Sigmoid colon (tissue), 7 donors: ENCODE data around the gene BNC1. TPM values are rescaled to one million over a fixed set of nuclear protein-coding genes. Genes with fewer than 3 reads are reported as not detected.

ENCODE experiments used
- DNase-seq: peaks from one replicate; pipeline ENCODE4 v3.0.0-alpha.2; 2019
- H3K27ac ChIP-seq, 4 donors: fragments of 200-600 bp; sonication (generic); one replicate each; pipeline ENCODE4 v1.5.1; 2016 to 2019; ENCODE audit warnings: mild to moderate bottlenecking in 1 of 4
- H3K27me3 ChIP-seq, 3 donors: fragments of 200-600 bp; sonication (generic); one replicate each; pipeline ENCODE4 v1.5.1; 2019; ENCODE audit warnings: mild to moderate bottlenecking in 1 of 3
- H3K36me3 ChIP-seq, 4 donors: fragments of 200-600 bp; sonication (generic); one replicate each; pipeline ENCODE4 v1.5.1; 2016 to 2019
- H3K4me1 ChIP-seq, 4 donors: fragments of 200-600 bp; sonication (generic); one replicate each; pipeline ENCODE4 v1.5.1; 2017 to 2019
- H3K4me3 ChIP-seq, 4 donors: fragments of 200-600 bp; sonication (generic); one replicate each; pipeline ENCODE4 v1.5.1; 2017 to 2019; ENCODE audit warnings: mild to moderate bottlenecking in 2 of 4, moderate library complexity in 1 of 4
- H3K9me3 ChIP-seq, 4 donors: fragments of 200-600 bp in 3 of 4; sonication (generic) in 3 of 4; one replicate each; pipeline versions ENCODE4 v1.5.1 to v1.6.1; 2013 to 2019
- CTCF ChIP-seq, 4 experiments: fragments of 450-650 bp in 3 of 4; fragments of 200-600 bp in 1 of 4; IDR thresholded peaks; one replicate each; pipeline ENCODE4 v1.5.1; 2016 to 2019; ENCODE audit warnings: antibody characterized with exemption in 4 of 4, mild to moderate bottlenecking in 3 of 4, moderate library complexity in 2 of 4
- EP300 ChIP-seq, 4 donors: sonication (generic); formaldehyde crosslinking; IDR thresholded peaks; one replicate each; pipeline ENCODE4 v1.6.1; 2017; ENCODE audit warnings: antibody characterized with exemption in 4 of 4
- POLR2A ChIP-seq, 2 donors: fragments of 450-650 bp; IDR thresholded peaks; one replicate each; pipeline ENCODE4 v1.6.1; 2016; ENCODE audit warnings: antibody characterized with exemption in 2 of 2, mild to moderate bottlenecking in 2 of 2, moderate library complexity in 2 of 2
- POLR2AphosphoS5 ChIP-seq, 4 donors: sonication (generic); formaldehyde crosslinking; IDR thresholded peaks; one replicate each; pipeline ENCODE4 v1.6.1; 2017; ENCODE audit warnings: antibody characterized with exemption in 4 of 4
- WGBS, 2 donors: extraction: QIAGEN DNeasy Blood & Tissue Kit; methylation state at CpG; one replicate each; pipeline ENCODE4 v1.1.7; 2013; 5-methylcytosine and 5-hydroxymethylcytosine counted together
- intact Hi-C: fragments of 100-400 bp; cut with DNase I; formaldehyde crosslinking; loops from one replicate; pipeline ENCODE4 v1.15.1; 2023
- polyA plus RNA-seq, 3 donors: library from polyadenylated mRNA; stranded (reverse); fragments of 200-250 nt; gene quantifications; one replicate each; pipeline ENCODE4 v1.2.3, GENCODE V29; 2013
- total RNA-seq, 4 donors: library from RNA; depleted of rRNA; stranded (reverse); fragments of >200 nt; gene quantifications; one replicate each; pipeline ENCODE4 v1.1.0, GENCODE V29; 2016
- donor health status: healthy with polysubstance abuse.
- donor health status: Bipolar disorder and iron deficiency.
- donor health status: healthy.

BNC1 gene
- total and polyA plus RNA-seq, 7 donors = under 0.01 to 0.36 (median 0.14) TPM; not detected in 2

GRCh38 chr15:83300826-83301225 lies 16.4 kb upstream of the BNC1 start:
- peaks cover 0 to 6% (median 4%) of the 10 kb centered on the region in 4 donors for H3K4me1 ChIP-seq
- TF ChIP-seq POLR2AphosphoS5 (IDR thresholded peaks at IDR 0.05) = no peak
- no peak for TF ChIP-seq POLR2A (IDR thresholded peaks at IDR 0.05)
- TF ChIP-seq CTCF (IDR thresholded peaks at IDR 0.05) = no peak
- TF ChIP-seq EP300 (IDR thresholded peaks at IDR 0.05) = no peak
- peaks cover 0 to 21% (median 0%) of the 10 kb centered on the region in 3 donors for H3K27me3 ChIP-seq
- no peak for DNase-seq
- intact Hi-C loops = no loop called here
- H3K36me3 ChIP-seq = no peaks in the 10 kb centered on the region
- H3K4me3 ChIP-seq = no peak overlapping the region
- no peaks in the 10 kb centered on the region for H3K9me3 ChIP-seq
- no peak overlapping the region for H3K27ac ChIP-seq
- 98% methylated on average over 1 of the region's 1 CpG for WGBS, 2 donors

DNA sequence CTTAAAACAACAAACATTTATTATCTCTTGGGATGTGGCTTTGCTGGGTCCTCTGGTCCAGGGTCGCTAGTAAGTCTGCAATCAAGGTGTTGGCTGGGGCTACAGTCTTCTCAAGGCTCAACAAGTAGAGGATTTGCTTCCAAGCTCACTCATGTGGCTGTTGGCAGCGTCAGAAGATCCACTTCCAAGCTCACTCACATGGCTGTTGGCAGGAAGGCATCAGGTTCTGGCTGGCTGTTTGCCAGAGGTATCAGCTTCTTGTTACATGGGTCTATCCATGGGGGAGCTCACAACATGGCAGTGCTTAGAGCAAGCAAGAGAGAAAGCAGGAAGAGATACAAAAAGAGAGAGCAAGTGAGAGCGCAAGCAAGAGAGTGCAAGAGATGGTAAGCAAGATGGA lies 15.0 kb upstream of the BNC1 start:
- intact Hi-C loops = no loop called here
- no peak for TF ChIP-seq POLR2A (IDR thresholded peaks at IDR 0.05)
- TF ChIP-seq EP300 (IDR thresholded peaks at IDR 0.05) = no peak
- TF ChIP-seq CTCF (IDR thresholded peaks at IDR 0.05) = no peak
- TF ChIP-seq POLR2AphosphoS5 (IDR thresholded peaks at IDR 0.05) = no peak
- WGBS, 2 donors = 55 to 70% methylated on average over 3 of the region's 3 CpGs
- H3K4me3 ChIP-seq = no peak overlapping the region
- no peak for DNase-seq
- H3K4me1 ChIP-seq = no peaks in the 10 kb centered on the region
- no peak overlapping the region for H3K27ac ChIP-seq
- H3K36me3 ChIP-seq = no peaks in the 10 kb centered on the region
- H3K9me3 ChIP-seq = no peaks in the 10 kb centered on the region
- peaks cover 0 to 22% (median 0%) of the 10 kb centered on the region in 3 donors for H3K27me3 ChIP-seq

DNA sequence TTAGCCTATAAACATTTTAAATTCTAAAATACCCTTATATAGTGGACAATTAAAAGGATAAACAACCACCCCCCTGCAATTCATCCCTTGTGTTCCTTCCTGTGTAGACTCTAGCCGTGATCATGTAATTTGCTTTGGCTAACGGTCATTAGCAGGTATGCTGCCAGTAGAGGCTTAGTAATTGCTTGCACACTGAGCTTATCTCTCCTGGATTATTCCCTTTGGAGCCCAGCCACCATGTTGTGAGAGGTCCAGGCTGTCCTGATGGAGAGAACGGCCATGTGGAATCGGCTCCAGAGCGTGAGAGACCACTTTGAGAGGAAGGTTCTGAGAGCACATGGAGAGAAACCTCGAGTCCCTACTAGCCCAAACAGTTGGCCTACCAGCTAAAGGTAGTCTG lies 11.0 kb upstream of the BNC1 start:
- DNase-seq = no peak
- Histone ChIP-seq H3K27ac (no peak overlapping the region), H3K4me3 (no peak overlapping the region), H3K9me3 (no peaks in the 10 kb centered on the region), H3K4me1 (no peaks in the 10 kb centered on the region), H3K36me3 (no peaks in the 10 kb centered on the region), H3K27me3 (peaks cover 0 to 29% (median 0%) of the 10 kb centered on the region in 3 donors)
- 71 to 83% methylated on average over 6 of the region's 6 CpGs for WGBS, 2 donors
- no peak for TF ChIP-seq POLR2A (IDR thresholded peaks at IDR 0.05)
- no peak for TF ChIP-seq CTCF (IDR thresholded peaks at IDR 0.05)
- TF ChIP-seq EP300 (IDR thresholded peaks at IDR 0.05) = no peak
- TF ChIP-seq POLR2AphosphoS5 (IDR thresholded peaks at IDR 0.05) = no peak
- intact Hi-C loops = no loop called here

- 44 to 73% methylated on average over 1 of the region's 1 CpG for whole genome bisulfite sequencing, 2 donors
- intact Hi-C loops = no loop called here
Measured at GRCh38 chr15:83293201-83293600, 8.7 kb upstream of the BNC1 start.

More at GRCh38 chr15:83293201-83293600, 8.7 kb upstream of the BNC1 start:
- DNase-seq = no peak
- Histone ChIP-seq H3K36me3 (no peaks in the 10 kb centered on the region), H3K27ac (no peak overlapping the region), H3K27me3 (peaks cover 0 to 29% (median 0%) of the 10 kb centered on the region in 3 donors), H3K4me3 (no peak overlapping the region), H3K4me1 (no peaks in the 10 kb centered on the region), H3K9me3 (no peaks in the 10 kb centered on the region)
- TF ChIP-seq CTCF (IDR thresholded peaks at IDR 0.05) (no peak), POLR2A (IDR thresholded peaks at IDR 0.05) (no peak), EP300 (IDR thresholded peaks at IDR 0.05) (no peak), POLR2AphosphoS5 (IDR thresholded peaks at IDR 0.05) (no peak)
